ENCODE results near the gene PRKG1. TPM values are rescaled to one million over a fixed set of nuclear protein-coding genes. Genes with fewer than 3 reads are reported as not detected.

The PRKG1 gene
- polyA plus RNA-seq, 3 donors: not detected

GRCh38 chr10:52098130-52098529, 1023.8 kb downstream of the PRKG1 start:
- Histone ChIP-seq H3K4me3 (replicated peaks in 1 of 3; ENCODE audit: low read depth in 2 of 3, low read length in 3 of 3) (no peak overlapping the region), H3K27me3 (ENCODE audit: control insufficient read depth in 2 of 2, insufficient read depth in 2 of 2, low read length in 2 of 2) (no peaks in the 10 kb centered on the region), H3K9me3 (replicated peaks in 1 of 2; ENCODE audit: control insufficient read depth in 1 of 2, insufficient read depth in 1 of 2, low read length in 2 of 2) (no peaks in the 10 kb centered on the region), H3K36me3 (replicated peaks in 1 of 2; ENCODE audit: control insufficient read depth in 1 of 2, insufficient read depth in 2 of 2, low read length in 2 of 2) (no peaks in the 10 kb centered on the region), H4K20me1 (ENCODE audit: insufficient read depth, low read length) (no peaks in the 10 kb centered on the region), H3K27ac (ENCODE audit: low read depth in 1 of 2, low read length in 2 of 2) (no peak overlapping the region), H3K79me2 (ENCODE audit: insufficient read depth, low read length) (no peaks in the 10 kb centered on the region), H3K4me1 (ENCODE audit: control insufficient read depth in 1 of 2, insufficient read depth in 2 of 2, low read length in 2 of 2) (no peaks in the 10 kb centered on the region), H3K4me2 (replicated peaks; ENCODE audit: extremely low read depth, low read length, poor library complexity, severe bottlenecking) (no peak overlapping the region), H3K9ac (ENCODE audit: insufficient read depth, low read length, poor library complexity, severe bottlenecking) (no peak overlapping the region), H2AFZ (ENCODE audit: insufficient read depth, low read depth, low read length, poor library complexity, severe bottlenecking) (no peak overlapping the region)
- Mint-ChIP-seq H3K9me3 (peaks cover 0 to 2% (median 0%) of the 10 kb centered on the region in 7 donors), H3K4me3 (no peak overlapping the region), H3K36me3 (no peaks in the 10 kb centered on the region), H3K27me3 (ENCODE audit: low read depth in 3 of 3) (no peaks in the 10 kb centered on the region), H3K4me1 (no peaks in the 10 kb centered on the region), H3K27ac (no peak overlapping the region)
- TF ChIP-seq, protein P1, sequence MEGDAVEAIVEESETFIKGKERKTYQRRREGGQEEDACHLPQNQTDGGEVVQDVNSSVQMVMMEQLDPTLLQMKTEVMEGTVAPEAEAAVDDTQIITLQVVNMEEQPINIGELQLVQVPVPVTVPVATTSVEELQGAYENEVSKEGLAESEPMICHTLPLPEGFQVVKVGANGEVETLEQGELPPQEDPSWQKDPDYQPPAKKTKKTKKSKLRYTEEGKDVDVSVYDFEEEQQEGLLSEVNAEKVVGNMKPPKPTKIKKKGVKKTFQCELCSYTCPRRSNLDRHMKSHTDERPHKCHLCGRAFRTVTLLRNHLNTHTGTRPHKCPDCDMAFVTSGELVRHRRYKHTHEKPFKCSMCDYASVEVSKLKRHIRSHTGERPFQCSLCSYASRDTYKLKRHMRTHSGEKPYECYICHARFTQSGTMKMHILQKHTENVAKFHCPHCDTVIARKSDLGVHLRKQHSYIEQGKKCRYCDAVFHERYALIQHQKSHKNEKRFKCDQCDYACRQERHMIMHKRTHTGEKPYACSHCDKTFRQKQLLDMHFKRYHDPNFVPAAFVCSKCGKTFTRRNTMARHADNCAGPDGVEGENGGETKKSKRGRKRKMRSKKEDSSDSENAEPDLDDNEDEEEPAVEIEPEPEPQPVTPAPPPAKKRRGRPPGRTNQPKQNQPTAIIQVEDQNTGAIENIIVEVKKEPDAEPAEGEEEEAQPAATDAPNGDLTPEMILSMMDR (IDR thresholded peaks at IDR 0.05): no peak
- no peak for DNase-seq
- no CpG with 5 or more reads among the region's 1 CpG for WGBS (ENCODE audit: insufficient coverage)
- intact Hi-C loops (cut with micrococcal nuclease): no loop called here

GRCh38 chr10:52099026-52099600, 1024.8 kb downstream of the PRKG1 start:
- TF ChIP-seq, protein P1 (IDR thresholded peaks at IDR 0.05): no peak
- intact Hi-C loops (cut with micrococcal nuclease): no loop called here
- H3K79me2 ChIP-seq (ENCODE audit: insufficient read depth, low read length): no peaks in the 10 kb centered on the region
- H3K9me3 Mint-ChIP-seq: peaks cover 0 to 2% (median 0%) of the 10 kb centered on the region in 7 donors
- no peaks in the 10 kb centered on the region for H4K20me1 ChIP-seq (ENCODE audit: insufficient read depth, low read length)
- H3K36me3 Mint-ChIP-seq: no peaks in the 10 kb centered on the region
- no peak overlapping the region for H3K27ac Mint-ChIP-seq
- H3K4me1 Mint-ChIP-seq: no peaks in the 10 kb centered on the region
- H3K4me3 ChIP-seq (replicated peaks in 1 of 3; ENCODE audit: low read depth in 2 of 3, low read length in 3 of 3): no peak overlapping the region
- H3K9ac ChIP-seq (ENCODE audit: insufficient read depth, low read length, poor library complexity, severe bottlenecking): no peak overlapping the region
- no peak overlapping the region for H3K4me3 Mint-ChIP-seq
- no peak overlapping the region for H2AFZ ChIP-seq (ENCODE audit: insufficient read depth, low read depth, low read length, poor library complexity, severe bottlenecking)
- DNase-seq: no peak
- H3K27me3 Mint-ChIP-seq (ENCODE audit: low read depth in 3 of 3): no peaks in the 10 kb centered on the region
- WGBS (ENCODE audit: insufficient coverage): no CpG with 5 or more reads among the region's 5 CpGs
- H3K36me3 ChIP-seq (replicated peaks in 1 of 2; ENCODE audit: control insufficient read depth in 1 of 2, insufficient read depth in 2 of 2, low read length in 2 of 2): no peaks in the 10 kb centered on the region
- H3K4me2 ChIP-seq (replicated peaks; ENCODE audit: extremely low read depth, low read length, poor library complexity, severe bottlenecking): no peak overlapping the region
- no peaks in the 10 kb centered on the region for H3K9me3 ChIP-seq (replicated peaks in 1 of 2; ENCODE audit: control insufficient read depth in 1 of 2, insufficient read depth in 1 of 2, low read length in 2 of 2)
- H3K27me3 ChIP-seq (ENCODE audit: control insufficient read depth in 2 of 2, insufficient read depth in 2 of 2, low read length in 2 of 2): no peaks in the 10 kb centered on the region
- H3K27ac ChIP-seq (ENCODE audit: low read depth in 1 of 2, low read length in 2 of 2): no peak overlapping the region
- H3K4me1 ChIP-seq (ENCODE audit: control insufficient read depth in 1 of 2, insufficient read depth in 2 of 2, low read length in 2 of 2): no peaks in the 10 kb centered on the region
